Fibroblast of pulmonary artery (primary cell): ENCODE data around the gene ADTRP.

Experiments
- DNase-seq: peaks from one replicate; pipeline ENCODE4 v3.0.0-alpha.2; 2010; ENCODE audit warnings: low read depth
- H3K4me3 ChIP-seq: replicated peaks from 2 replicates; pipeline ENCODE4 v1.5.1; 2011; ENCODE audit warnings: low read depth, mild to moderate bottlenecking, control low read depth, low read length, moderate library complexity
- CTCF ChIP-seq: IDR thresholded peaks from 2 replicates; pipeline ENCODE4 v1.5.1; 2011; ENCODE audit warnings: mild to moderate bottlenecking, control low read depth, low read length, inconsistent platforms; ENCODE audit errors: missing control alignments

The ADTRP gene

GRCh38 chr6:11784341-11784740 lies 5.7 kb upstream of the ADTRP start:
- no peak for DNase-seq
- H3K4me3 ChIP-seq = no peak overlapping the region
- no peak for TF ChIP-seq CTCF

- H3K4me3 ChIP-seq = no peak overlapping the region
- no peak for DNase-seq
- TF ChIP-seq CTCF = no peak
These were observed 5.0 kb upstream of the ADTRP start for GRCh38 chr6:11783524-11784064.

- no peak for DNase-seq
- H3K4me3 ChIP-seq = no peak overlapping the region
- TF ChIP-seq CTCF = no peak
These were observed 3.9 kb upstream of the ADTRP start for GRCh38 chr6:11782524-11782923.

- TF ChIP-seq CTCF = no peak
- H3K4me3 ChIP-seq = no peak overlapping the region
- no peak for DNase-seq
These were observed 1.5 kb upstream of the ADTRP start for GRCh38 chr6:11780097-11780428.

- no peak overlapping the region for H3K4me3 ChIP-seq
- TF ChIP-seq CTCF = no peak
- no peak for DNase-seq
These were observed 910 bp upstream of the ADTRP start for GRCh38 chr6:11779329-11780096.

- DNase-seq = no peak
- no peak for TF ChIP-seq CTCF
- no peak overlapping the region for H3K4me3 ChIP-seq
These were observed 567 bp downstream of the ADTRP start for GRCh38 chr6:11778036-11778435.

- no peak for TF ChIP-seq CTCF
- DNase-seq = no peak
- H3K4me3 ChIP-seq = no peak overlapping the region
These were observed 2.7 kb downstream of the ADTRP start for GRCh38 chr6:11775791-11776409.
